HepG2 (cell line): ENCODE measurements around the gene HUNK. TPM values are rescaled to one million over a fixed set of nuclear protein-coding genes. Genes with fewer than 3 reads are reported as not detected.

ENCODE experiments used
- ATAC-seq: fragments of 200-7000 bp; cut with Tn5 transposase; 3 replicates; pipeline ENCODE4 v1.9.1; 2020; ENCODE audit warnings: mild to moderate bottlenecking, moderate library complexity
- BruUV-seq: library from RNA; stranded (reverse); fragments of 400-500 nt; replicated peaks from 2 replicates; lab custom pipeline; 2021; lab: Mats Ljungman, UMichigan
- CTCF ChIA-PET: fragments of 300-600 bp; formaldehyde crosslinking; extraction: SDS; loops from one replicate; lab custom pipeline; 2021; ENCODE audit warnings: low total read pairs, inconsistent platforms, low intra/inter-chr PET ratio; lab: Yijun Ruan, JAX
- POLR2A ChIA-PET: fragments of 350-600 bp; sonication (Branson Sonifier 250); formaldehyde crosslinking; loops from one replicate; lab custom pipeline; 2020; ENCODE audit warnings: antibody characterized with exemption, inconsistent platforms; lab: Yijun Ruan, JAX
- DNase-seq: peaks from one replicate; pipeline ENCODE4 v3.0.0-alpha.2; 2015; ENCODE audit warnings: low spot score
- FAIRE-seq: peaks from 3 replicates; lab custom pipeline; 2011; peaks lifted over from hg19 to GRCh38; lab: Jason Lieb, UNC
- H2AFZ ChIP-seq: one replicate; pipeline ENCODE4 v1.6.1; 2011; ENCODE audit warnings: low read length, inconsistent platforms
- H3K27ac ChIP-seq: fragments of 300-600 bp; 3 replicates; pipeline ENCODE4 v1.8.0; 2011; ENCODE audit warnings: mixed run types, mild to moderate bottlenecking, mixed read lengths, low read length, inconsistent platforms; ENCODE audit not compliant: insufficient read depth; ENCODE audit errors: extremely low read length
- H3K27me3 ChIP-seq, 2 experiments: fragments of 200-600 bp in 1 of 2; 2 replicates in 1 of 2; 3 replicates in 1 of 2; pipeline versions ENCODE4 v1.6.0 to v1.8.0; 2011; ENCODE audit warnings: low read length in 2 of 2, mild to moderate bottlenecking in 2 of 2, moderate library complexity in 2 of 2, inconsistent platforms in 1 of 2; ENCODE audit not compliant: insufficient read depth in 2 of 2, control insufficient read depth in 1 of 2
- H3K36me3 ChIP-seq, 2 experiments: fragments of 200-600 bp in 1 of 2; replicated peaks in 1 of 2; 2 replicates in 1 of 2; 3 replicates in 1 of 2; pipeline versions ENCODE4 v1.5.1 to v1.8.0; 2011; ENCODE audit warnings: low read length in 2 of 2, inconsistent platforms in 1 of 2; ENCODE audit not compliant: insufficient read depth in 2 of 2, control insufficient read depth in 1 of 2
- H3K4me1 ChIP-seq: 2 replicates; pipeline ENCODE4 v1.5.1; 2012; ENCODE audit warnings: low read length, inconsistent platforms; ENCODE audit not compliant: insufficient read depth
- H3K4me2 ChIP-seq: 2 replicates; pipeline ENCODE4 v1.6.0; 2011; ENCODE audit warnings: low read depth, low read length, inconsistent platforms
- H3K4me3 ChIP-seq, 3 experiments: fragments of 200-600 bp in 1 of 3; sonication (generic), shearing (Covaris generic) in 1 of 3; replicated peaks in 1 of 3; 2 replicates each; pipeline ENCODE4 v1.5.1; 2011 to 2016; ENCODE audit warnings: low read length in 3 of 3, inconsistent platforms in 2 of 3, low read depth in 2 of 3, mild to moderate bottlenecking in 2 of 3, control low read depth in 1 of 3, mixed read lengths in 1 of 3; ENCODE audit not compliant: insufficient read depth in 1 of 3
- H3K79me2 ChIP-seq: one replicate; pipeline ENCODE4 v1.6.1; 2011; ENCODE audit warnings: low read length, inconsistent platforms; ENCODE audit not compliant: insufficient read depth
- H3K9ac ChIP-seq: 2 replicates; pipeline ENCODE4 v1.6.0; 2011; ENCODE audit warnings: mild to moderate bottlenecking, low read depth, low read length, inconsistent platforms; ENCODE audit not compliant: insufficient read depth
- H3K9me3 ChIP-seq: 2 replicates; pipeline ENCODE4 v1.5.1; 2012; ENCODE audit warnings: mild to moderate bottlenecking, low read length
- H4K20me1 ChIP-seq: 2 replicates; pipeline ENCODE4 v1.6.0; 2011; ENCODE audit warnings: inconsistent platforms, mild to moderate bottlenecking, low read length, moderate library complexity; ENCODE audit not compliant: insufficient read depth
- ZSCAN22 ChIP-seq: sonication (generic); formaldehyde crosslinking; IDR thresholded peaks from 2 replicates; pipeline ENCODE4 v1.4.0; 2020; ENCODE audit warnings: mild to moderate bottlenecking, missing genetic modification reagents
- WGBS: methylation state at CpG from one replicate; pipeline ENCODE4 v1.1.6; 2017; ENCODE audit warnings: low lambda C conversion rate; 5-methylcytosine and 5-hydroxymethylcytosine counted together
- in situ Hi-C: cut with HindIII; loops from 2 replicates; pipeline ENCODE4 v1.10.0; 2017; ENCODE audit warnings: low pct_unique_long_range_greater_than_20kb; ENCODE audit not compliant: extremely low pct_ligation_motif_present
- intact Hi-C: fragments of 100-400 bp; cut with micrococcal nuclease; formaldehyde crosslinking; loops from one replicate; pipeline ENCODE4 v1.10.0; 2022; ENCODE audit not compliant: unreplicated experiment
- polyA plus RNA-seq, 8 experiments: library from polyadenylated mRNA; depleted of rRNA in 3 of 8; stranded (reverse) in 7 of 8; unstranded in 1 of 8; fragments of >200 nt; fragmentation: Illumina TruSeq in 4 of 8; extraction: Trizol in 4 of 8; gene quantifications; 2 replicates each; pipeline versions ENCODE4 v1.2.1 to v1.2.3, GENCODE V29; 2011 to 2016; ENCODE audit warnings: low read depth in 4 of 8, missing spikeins in 1 of 8, mixed read lengths in 1 of 8; ENCODE audit not compliant: insufficient read depth in 1 of 8
- total RNA-seq, 5 experiments: library from RNA; depleted of rRNA; stranded (reverse); fragments of >200 nt; fragmentation: Illumina TruSeq; extraction: Trizol; gene quantifications; 2 replicates each; pipeline ENCODE4 v1.2.3, GENCODE V29; 2016; ENCODE audit warnings: low read depth in 1 of 5
- TF ChIP-seq, protein P1 (sequence below): sonication (generic); formaldehyde crosslinking; IDR thresholded peaks from 2 replicates; pipeline ENCODE4 v1.4.0; 2020; ENCODE audit warnings: missing genetic modification reagents

The HUNK gene
- total and polyA plus RNA-seq, 2 of the 13 experiments (the other 11 are each of a cell fraction or from before 2014, with no cell fraction given): 1.8 to 1.9 TPM

DNA sequence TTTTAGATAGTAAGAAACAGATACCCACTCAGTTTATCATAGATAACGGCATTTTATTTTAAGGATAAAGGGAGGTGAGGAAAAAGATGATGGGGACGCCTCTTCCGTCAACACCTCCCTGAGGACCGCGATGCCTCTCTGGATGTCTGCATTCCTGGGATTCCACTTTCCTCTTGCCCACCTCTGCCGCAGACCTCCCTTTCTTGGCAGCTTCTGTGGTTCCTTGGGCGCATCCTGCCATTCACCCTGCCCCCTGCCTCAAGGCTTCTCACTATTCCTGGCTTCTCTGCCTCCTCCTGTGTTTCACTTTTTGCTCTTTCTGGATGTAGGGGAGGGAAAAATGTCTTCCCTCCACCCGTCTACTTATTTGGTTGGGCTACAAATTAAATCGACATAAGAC is 19.9 kb downstream of the HUNK start:
- Histone ChIP-seq H2AFZ (no peak overlapping the region), H3K79me2 (peaks cover 24% of the 10 kb centered on the region), H3K9me3 (no peaks in the 10 kb centered on the region), H3K27me3 (no peaks in the 10 kb centered on the region), H3K4me3 (no peak overlapping the region), H3K36me3 (no peaks in the 10 kb centered on the region), H3K4me2 (no peak overlapping the region), H3K4me1 (peaks cover 91% of the 10 kb centered on the region), H4K20me1 (no peaks in the 10 kb centered on the region), H3K9ac (no peak overlapping the region), H3K27ac (no peak overlapping the region)
- DNase-seq: no peak
- WGBS: 97% methylated on average over 9 of the region's 9 CpGs
- no TSS peak for BruUV-seq
- TF ChIP-seq, protein P1, sequence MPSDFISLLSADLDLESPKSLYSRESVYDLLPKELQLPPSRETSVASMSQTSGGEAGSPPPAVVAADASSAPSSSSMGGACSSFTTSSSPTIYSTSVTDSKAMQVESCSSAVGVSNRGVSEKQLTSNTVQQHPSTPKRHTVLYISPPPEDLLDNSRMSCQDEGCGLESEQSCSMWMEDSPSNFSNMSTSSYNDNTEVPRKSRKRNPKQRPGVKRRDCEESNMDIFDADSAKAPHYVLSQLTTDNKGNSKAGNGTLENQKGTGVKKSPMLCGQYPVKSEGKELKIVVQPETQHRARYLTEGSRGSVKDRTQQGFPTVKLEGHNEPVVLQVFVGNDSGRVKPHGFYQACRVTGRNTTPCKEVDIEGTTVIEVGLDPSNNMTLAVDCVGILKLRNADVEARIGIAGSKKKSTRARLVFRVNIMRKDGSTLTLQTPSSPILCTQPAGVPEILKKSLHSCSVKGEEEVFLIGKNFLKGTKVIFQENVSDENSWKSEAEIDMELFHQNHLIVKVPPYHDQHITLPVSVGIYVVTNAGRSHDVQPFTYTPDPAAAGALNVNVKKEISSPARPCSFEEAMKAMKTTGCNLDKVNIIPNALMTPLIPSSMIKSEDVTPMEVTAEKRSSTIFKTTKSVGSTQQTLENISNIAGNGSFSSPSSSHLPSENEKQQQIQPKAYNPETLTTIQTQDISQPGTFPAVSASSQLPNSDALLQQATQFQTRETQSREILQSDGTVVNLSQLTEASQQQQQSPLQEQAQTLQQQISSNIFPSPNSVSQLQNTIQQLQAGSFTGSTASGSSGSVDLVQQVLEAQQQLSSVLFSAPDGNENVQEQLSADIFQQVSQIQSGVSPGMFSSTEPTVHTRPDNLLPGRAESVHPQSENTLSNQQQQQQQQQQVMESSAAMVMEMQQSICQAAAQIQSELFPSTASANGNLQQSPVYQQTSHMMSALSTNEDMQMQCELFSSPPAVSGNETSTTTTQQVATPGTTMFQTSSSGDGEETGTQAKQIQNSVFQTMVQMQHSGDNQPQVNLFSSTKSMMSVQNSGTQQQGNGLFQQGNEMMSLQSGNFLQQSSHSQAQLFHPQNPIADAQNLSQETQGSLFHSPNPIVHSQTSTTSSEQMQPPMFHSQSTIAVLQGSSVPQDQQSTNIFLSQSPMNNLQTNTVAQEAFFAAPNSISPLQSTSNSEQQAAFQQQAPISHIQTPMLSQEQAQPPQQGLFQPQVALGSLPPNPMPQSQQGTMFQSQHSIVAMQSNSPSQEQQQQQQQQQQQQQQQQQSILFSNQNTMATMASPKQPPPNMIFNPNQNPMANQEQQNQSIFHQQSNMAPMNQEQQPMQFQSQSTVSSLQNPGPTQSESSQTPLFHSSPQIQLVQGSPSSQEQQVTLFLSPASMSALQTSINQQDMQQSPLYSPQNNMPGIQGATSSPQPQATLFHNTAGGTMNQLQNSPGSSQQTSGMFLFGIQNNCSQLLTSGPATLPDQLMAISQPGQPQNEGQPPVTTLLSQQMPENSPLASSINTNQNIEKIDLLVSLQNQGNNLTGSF: no peak
- no peak for TF ChIP-seq ZSCAN22
- POLR2A ChIA-PET: no interaction called here
- in situ Hi-C loops: no loop called here
- CTCF ChIA-PET: no interaction called here
- intact Hi-C loops: no loop called here
- no peak for ATAC-seq
- no peak for FAIRE-seq
